Ovary (tissue), 3 donors: ENCODE results near the gene LAS1L.

ENCODE experiments used
- CTCF ChIP-seq, 3 donors: fragments of 450-650 bp in 2 of 3; fragments of 200-600 bp in 1 of 3; IDR thresholded peaks; one replicate each; pipeline versions ENCODE4 v1.5.1 to v1.8.0; 2016 to 2022; ENCODE audit warnings: antibody characterized with exemption in 3 of 3, mild to moderate bottlenecking in 1 of 3
- EP300 ChIP-seq: sonication (generic); formaldehyde crosslinking; IDR thresholded peaks from one replicate; pipeline ENCODE4 v1.6.1; 2017; ENCODE audit warnings: antibody characterized with exemption
- donor health status: DM: no; HTN: no; CAD: no.

DNA sequence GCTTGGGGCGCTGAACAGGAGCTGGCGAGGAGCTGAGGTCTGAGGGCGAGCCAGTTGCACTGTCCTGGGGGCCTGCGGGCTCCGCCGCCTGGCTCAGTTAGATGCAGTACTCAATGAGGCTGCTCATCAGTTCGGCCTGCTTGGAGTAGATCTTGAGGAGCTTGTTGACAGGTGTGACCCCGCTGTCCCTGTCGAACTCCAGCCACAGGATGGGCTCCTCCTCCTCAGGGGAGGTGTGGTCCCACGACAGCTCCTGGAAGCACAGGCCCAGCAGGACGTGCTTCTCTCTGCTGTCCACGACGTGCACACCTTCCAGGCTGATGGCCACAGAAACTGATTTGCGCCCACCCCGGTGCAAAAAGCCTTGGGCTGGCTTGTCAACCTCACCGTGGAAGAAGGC, 16.5 kb upstream of the LAS1L start:
- TF ChIP-seq CTCF (IDR thresholded peaks at IDR 0.05) (no peak), EP300 (no peak)
